MM.1S (cell line): ENCODE measurements around the gene AMIGO3.

Experiments
- EZH2 ChIP-seq: fragments of 300-600 bp; sonication (generic); optimal IDR thresholded peaks from 2 replicates; pipeline ENCODE3; 2017; ENCODE audit warnings: low read depth, mild to moderate bottlenecking, antibody characterized with exemption, low read length, mixed read lengths
- EZH2phosphoT487 ChIP-seq: fragments of 300-600 bp; sonication (generic); IDR thresholded peaks from 2 replicates; pipeline ENCODE4 v1.6.1; 2018; ENCODE audit warnings: antibody characterized with exemption, low read length
- TF ChIP-seq, protein P1 (sequence below): fragments of 300-600 bp; sonication (generic); IDR thresholded peaks from 2 replicates; pipeline ENCODE4 v1.5.1; 2016; ENCODE audit warnings: antibody characterized with exemption, low read length, mixed read lengths

DNA sequence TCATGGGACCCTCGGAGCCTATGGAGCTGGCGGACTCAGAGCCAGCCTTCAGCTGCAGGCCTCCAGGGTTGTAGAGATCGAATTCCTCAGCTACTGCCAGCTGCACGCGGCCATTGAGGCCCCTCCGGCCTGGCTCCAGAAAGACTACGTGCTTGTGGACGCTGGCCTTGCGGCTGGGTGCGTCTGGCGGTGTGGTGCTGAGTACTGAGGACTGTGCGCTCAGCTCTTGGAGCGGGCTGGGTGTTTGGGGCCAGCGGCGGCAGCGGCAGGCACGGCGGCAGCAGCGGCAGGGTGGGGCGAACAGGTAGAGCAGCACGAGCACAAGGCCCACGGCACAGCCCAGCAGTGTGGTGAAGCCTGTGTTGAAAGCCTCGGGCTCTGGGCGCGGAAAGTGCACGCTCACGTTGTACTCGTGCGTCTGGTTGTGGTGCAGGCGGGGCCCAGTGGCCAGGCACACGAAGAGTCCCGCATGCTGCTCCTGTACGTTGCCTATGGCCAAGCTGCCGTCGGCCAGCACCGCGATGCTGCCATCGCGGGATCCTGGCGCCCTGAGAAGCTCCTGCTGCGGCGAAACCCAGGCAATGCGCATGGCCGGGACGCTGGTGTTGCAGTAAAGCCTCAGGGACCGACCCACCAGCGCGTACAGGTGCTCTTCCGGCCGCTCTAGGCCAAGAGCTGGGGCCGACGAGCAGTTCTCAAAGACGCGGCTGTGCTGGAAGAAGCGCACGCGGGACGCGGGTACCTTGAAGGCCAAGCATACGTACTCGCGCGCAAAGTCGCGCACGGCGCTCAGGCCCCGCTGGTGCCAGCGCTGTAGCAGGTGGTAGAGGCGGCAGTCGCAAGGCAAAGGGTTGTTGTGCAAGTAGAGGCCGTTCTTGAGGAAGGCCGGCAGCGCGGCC, 1.3 kb downstream of the AMIGO3 start:
- TF ChIP-seq, protein P1, sequence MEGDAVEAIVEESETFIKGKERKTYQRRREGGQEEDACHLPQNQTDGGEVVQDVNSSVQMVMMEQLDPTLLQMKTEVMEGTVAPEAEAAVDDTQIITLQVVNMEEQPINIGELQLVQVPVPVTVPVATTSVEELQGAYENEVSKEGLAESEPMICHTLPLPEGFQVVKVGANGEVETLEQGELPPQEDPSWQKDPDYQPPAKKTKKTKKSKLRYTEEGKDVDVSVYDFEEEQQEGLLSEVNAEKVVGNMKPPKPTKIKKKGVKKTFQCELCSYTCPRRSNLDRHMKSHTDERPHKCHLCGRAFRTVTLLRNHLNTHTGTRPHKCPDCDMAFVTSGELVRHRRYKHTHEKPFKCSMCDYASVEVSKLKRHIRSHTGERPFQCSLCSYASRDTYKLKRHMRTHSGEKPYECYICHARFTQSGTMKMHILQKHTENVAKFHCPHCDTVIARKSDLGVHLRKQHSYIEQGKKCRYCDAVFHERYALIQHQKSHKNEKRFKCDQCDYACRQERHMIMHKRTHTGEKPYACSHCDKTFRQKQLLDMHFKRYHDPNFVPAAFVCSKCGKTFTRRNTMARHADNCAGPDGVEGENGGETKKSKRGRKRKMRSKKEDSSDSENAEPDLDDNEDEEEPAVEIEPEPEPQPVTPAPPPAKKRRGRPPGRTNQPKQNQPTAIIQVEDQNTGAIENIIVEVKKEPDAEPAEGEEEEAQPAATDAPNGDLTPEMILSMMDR: no peak
- TF ChIP-seq EZH2 (no peak), EZH2phosphoT487 (no peak)
